ENCODE results near the gene NXPH1. TPM values are rescaled to one million over a fixed set of nuclear protein-coding genes. Genes with fewer than 3 reads are reported as not detected.

NXPH1 gene
- total and polyA plus RNA-seq, 9 of the 15 experiments (the other 6 are each of a cell fraction or from before 2014, with no cell fraction given), result 0.16 TPM; not detected in 8

GRCh38 chr7:8751557-8752231 lies 318.3 kb downstream of the NXPH1 start (continued):
- TF ChIP-seq JUND (IDR thresholded peaks at IDR 0.05; ENCODE audit: borderline replicate concordance, low read depth, low read length) (peak; percentile 53; the same call in 1 of the 2 replicates), JUND (tag; IDR thresholded peaks at IDR 0.05; ENCODE audit: borderline replicate concordance, low read depth, low read length) (peak; percentile 40; the same call in 2 of the 3 replicates), HMG20A (CRISPR knock-in tag; conservative IDR thresholded peaks at IDR 0.05) (no peak), NUFIP1 (IDR thresholded peaks at IDR 0.05; ENCODE audit: partially characterized antibody) (no peak), DPF2 (IDR thresholded peaks at IDR 0.05) (peak; percentile 68), NKRF (IDR thresholded peaks at IDR 0.05; ENCODE audit: borderline replicate concordance) (no peak), FOXM1 (IDR thresholded peaks at IDR 0.05; ENCODE audit: low read depth) (no peak), FOXM1 (CRISPR knock-in tag; IDR thresholded peaks at IDR 0.05; ENCODE audit: low read depth) (no peak), ELK3 (CRISPR knock-in tag; IDR thresholded peaks at IDR 0.05) (no peak), MYBL2 (IDR thresholded peaks at IDR 0.05; ENCODE audit: low read depth) (no peak), MYBL2 (CRISPR knock-in tag; IDR thresholded peaks at IDR 0.05; ENCODE audit: borderline replicate concordance) (no peak), MAZ (CRISPR knock-in tag; conservative IDR thresholded peaks at IDR 0.05 in 1 of 2, IDR thresholded peaks at IDR 0.05 in 1 of 2) (no peak), ZNF140 (CRISPR knock-in tag; IDR thresholded peaks at IDR 0.05) (no peak)
- TF ChIP-seq, protein P1, sequence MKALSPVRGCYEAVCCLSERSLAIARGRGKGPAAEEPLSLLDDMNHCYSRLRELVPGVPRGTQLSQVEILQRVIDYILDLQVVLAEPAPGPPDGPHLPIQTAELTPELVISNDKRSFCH (CRISPR knock-in tag; IDR thresholded peaks at IDR 0.05), result no peak
- TF ChIP-seq, protein P1 (tag; IDR thresholded peaks at IDR 0.05), result peak; percentile 75
- TF ChIP-seq, protein P2, sequence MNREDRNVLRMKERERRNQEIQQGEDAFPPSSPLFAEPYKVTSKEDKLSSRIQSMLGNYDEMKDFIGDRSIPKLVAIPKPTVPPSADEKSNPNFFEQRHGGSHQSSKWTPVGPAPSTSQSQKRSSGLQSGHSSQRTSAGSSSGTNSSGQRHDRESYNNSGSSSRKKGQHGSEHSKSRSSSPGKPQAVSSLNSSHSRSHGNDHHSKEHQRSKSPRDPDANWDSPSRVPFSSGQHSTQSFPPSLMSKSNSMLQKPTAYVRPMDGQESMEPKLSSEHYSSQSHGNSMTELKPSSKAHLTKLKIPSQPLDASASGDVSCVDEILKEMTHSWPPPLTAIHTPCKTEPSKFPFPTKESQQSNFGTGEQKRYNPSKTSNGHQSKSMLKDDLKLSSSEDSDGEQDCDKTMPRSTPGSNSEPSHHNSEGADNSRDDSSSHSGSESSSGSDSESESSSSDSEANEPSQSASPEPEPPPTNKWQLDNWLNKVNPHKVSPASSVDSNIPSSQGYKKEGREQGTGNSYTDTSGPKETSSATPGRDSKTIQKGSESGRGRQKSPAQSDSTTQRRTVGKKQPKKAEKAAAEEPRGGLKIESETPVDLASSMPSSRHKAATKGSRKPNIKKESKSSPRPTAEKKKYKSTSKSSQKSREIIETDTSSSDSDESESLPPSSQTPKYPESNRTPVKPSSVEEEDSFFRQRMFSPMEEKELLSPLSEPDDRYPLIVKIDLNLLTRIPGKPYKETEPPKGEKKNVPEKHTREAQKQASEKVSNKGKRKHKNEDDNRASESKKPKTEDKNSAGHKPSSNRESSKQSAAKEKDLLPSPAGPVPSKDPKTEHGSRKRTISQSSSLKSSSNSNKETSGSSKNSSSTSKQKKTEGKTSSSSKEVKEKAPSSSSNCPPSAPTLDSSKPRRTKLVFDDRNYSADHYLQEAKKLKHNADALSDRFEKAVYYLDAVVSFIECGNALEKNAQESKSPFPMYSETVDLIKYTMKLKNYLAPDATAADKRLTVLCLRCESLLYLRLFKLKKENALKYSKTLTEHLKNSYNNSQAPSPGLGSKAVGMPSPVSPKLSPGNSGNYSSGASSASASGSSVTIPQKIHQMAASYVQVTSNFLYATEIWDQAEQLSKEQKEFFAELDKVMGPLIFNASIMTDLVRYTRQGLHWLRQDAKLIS (CRISPR knock-in tag; IDR thresholded peaks at IDR 0.05), result no peak
